CD4-positive, CD25-positive, alpha-beta regulatory T cell (primary cell): Measurements from ENCODE around the gene B4GALNT1. TPM values are rescaled to one million over a fixed set of nuclear protein-coding genes. Genes with fewer than 3 reads are reported as not detected.

Source experiments
- ATAC-seq, 2 donors: fragments of 150-1000 bp; cut with Tn5 transposase; one replicate each; pipeline ENCODE4 v1.10.0; 2021; ENCODE audit warnings: low read depth in 2 of 2, moderate number of reproducible peaks in 2 of 2, moderate library complexity in 1 of 2
- DNase-seq, 3 donors: peaks; one replicate each; pipeline versions ENCODE4 v3.0.0 to v3.0.0-alpha.2; 2012 to 2022; ENCODE audit warnings: mixed read lengths in 1 of 3
- H3K27ac ChIP-seq: one replicate; pipeline ENCODE4 v1.7.0; 2013; ENCODE audit warnings: mild to moderate bottlenecking, low read length; ENCODE audit not compliant: insufficient read depth, poor library complexity, severe bottlenecking
- H3K27me3 ChIP-seq: one replicate; pipeline ENCODE4 v1.7.0; 2013; ENCODE audit warnings: low read length; ENCODE audit not compliant: control insufficient read depth, insufficient read depth
- H3K36me3 ChIP-seq: one replicate; pipeline ENCODE4 v1.7.0; 2013; ENCODE audit warnings: mild to moderate bottlenecking, low read length, moderate library complexity; ENCODE audit not compliant: control insufficient read depth, insufficient read depth
- H3K4me1 ChIP-seq: 2 replicates; pipeline ENCODE4 v1.7.0; 2013; ENCODE audit warnings: mild to moderate bottlenecking, low read length; ENCODE audit not compliant: insufficient read depth, control insufficient read depth, poor library complexity, severe bottlenecking
- H3K4me3 ChIP-seq: one replicate; pipeline ENCODE4 v1.7.0; 2013; ENCODE audit warnings: low read depth, mild to moderate bottlenecking, low read length, moderate library complexity
- H3K9me3 ChIP-seq, 2 experiments: 1 replicate in 1 of 2; 2 replicates in 1 of 2; pipeline ENCODE4 v1.7.0; 2013; ENCODE audit warnings: low read length in 2 of 2, mild to moderate bottlenecking in 1 of 2, moderate library complexity in 1 of 2; ENCODE audit not compliant: control insufficient read depth in 2 of 2
- H3K27ac Mint-ChIP-seq, 3 donors: one replicate each; pipeline ENCODE4 v1.8.0; 2020 to 2022; ENCODE audit warnings: mild to moderate bottlenecking in 3 of 3, mixed read lengths in 3 of 3, moderate library complexity in 2 of 3
- H3K27me3 Mint-ChIP-seq: one replicate; pipeline ENCODE4 v1.8.0; 2022; ENCODE audit warnings: mild to moderate bottlenecking, mixed read lengths
- H3K36me3 Mint-ChIP-seq: one replicate; pipeline ENCODE4 v1.8.0; 2020; ENCODE audit warnings: mixed read lengths
- H3K4me1 Mint-ChIP-seq, 4 donors: one replicate each; pipeline ENCODE4 v1.8.0; 2020 to 2022; ENCODE audit warnings: mixed read lengths in 4 of 4, mild to moderate bottlenecking in 1 of 4
- H3K4me3 Mint-ChIP-seq, 4 donors: one replicate each; pipeline ENCODE4 v1.8.0; 2020 to 2022; ENCODE audit warnings: mild to moderate bottlenecking in 4 of 4, mixed read lengths in 4 of 4, moderate library complexity in 3 of 4
- H3K9me3 Mint-ChIP-seq, 7 donors: one replicate each; pipeline ENCODE4 v1.8.0; 2020 to 2022; ENCODE audit warnings: mixed read lengths in 7 of 7, mild to moderate bottlenecking in 3 of 7, moderate library complexity in 2 of 7
- polyA plus RNA-seq, 4 donors: library from polyadenylated mRNA; unstranded; fragments of 300-500 nt; fragmentation: Illumina TruSeq; gene quantifications; one replicate each; pipeline ENCODE4 v1.2.3, GENCODE V29; 2021
- total RNA-seq: library from RNA; stranded (reverse); gene quantifications from one replicate; pipeline ENCODE4 v1.2.3, GENCODE V29; 2022

The B4GALNT1 gene
- total and polyA plus RNA-seq, 5 donors from 2014 or later: not detected

- H3K4me1 Mint-ChIP-seq: peaks cover 0 to 8% (median 5%) of the 10 kb centered on the region in 4 donors
- Histone ChIP-seq H3K36me3 (no peaks in the 10 kb centered on the region), H3K27me3 (peaks cover 7% of the 10 kb centered on the region), H3K4me3 (no peak overlapping the region), H3K4me1 (peaks cover 5% of the 10 kb centered on the region), H3K9me3 (no peaks in the 10 kb centered on the region), H3K27ac (no peak overlapping the region)
- H3K4me3 Mint-ChIP-seq: no peak overlapping the region
- H3K9me3 Mint-ChIP-seq: no peaks in the 10 kb centered on the region
- peaks cover 16% of the 10 kb centered on the region for H3K27me3 Mint-ChIP-seq
- H3K36me3 Mint-ChIP-seq: no peaks in the 10 kb centered on the region
- H3K27ac Mint-ChIP-seq: no peak overlapping the region
- no peak for DNase-seq
- no peak for ATAC-seq
These were observed 50.6 kb downstream of the B4GALNT1 start for GRCh38 chr12:57582440-57582839.

DNA sequence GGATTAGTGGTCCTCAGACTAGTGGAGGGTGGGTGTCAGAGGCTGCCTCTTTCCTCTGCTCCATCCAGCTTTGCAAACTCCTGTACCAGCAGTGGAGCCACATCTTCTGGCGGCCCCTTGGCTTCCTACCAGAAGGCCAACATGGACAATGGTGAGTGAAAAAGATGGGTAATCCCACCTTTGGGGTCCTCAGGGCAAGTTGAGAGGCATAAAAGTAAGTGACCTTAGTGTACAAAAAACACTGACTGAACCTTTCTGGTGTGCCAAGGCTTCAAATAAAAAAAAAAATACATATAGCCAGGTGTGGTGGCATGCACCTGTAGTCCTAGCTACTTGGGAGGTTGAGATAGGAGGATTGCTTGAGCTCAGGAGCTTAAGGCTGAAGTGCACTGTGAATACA lies 51.2 kb downstream of the B4GALNT1 start:
- Histone ChIP-seq H3K9me3 (no peaks in the 10 kb centered on the region), H3K4me3 (no peak overlapping the region), H3K27ac (no peak overlapping the region), H3K36me3 (no peaks in the 10 kb centered on the region), H3K27me3 (peaks cover 7% of the 10 kb centered on the region), H3K4me1 (peaks cover 5% of the 10 kb centered on the region)
- no peaks in the 10 kb centered on the region for H3K36me3 Mint-ChIP-seq
- H3K4me1 Mint-ChIP-seq: peaks cover 0 to 8% (median 5%) of the 10 kb centered on the region in 4 donors
- H3K4me3 Mint-ChIP-seq: no peak overlapping the region
- H3K27me3 Mint-ChIP-seq: peaks cover 17% of the 10 kb centered on the region
- no peak overlapping the region for H3K27ac Mint-ChIP-seq
- no peak for ATAC-seq
- no peak for DNase-seq
- H3K9me3 Mint-ChIP-seq: no peaks in the 10 kb centered on the region

- H3K27ac Mint-ChIP-seq: no peak overlapping the region
- peaks cover 2% of the 10 kb centered on the region for H3K27me3 ChIP-seq
- no peak overlapping the region for H3K4me3 ChIP-seq
- H3K9me3 Mint-ChIP-seq: no peaks in the 10 kb centered on the region
- DNase-seq (no peak), ATAC-seq (no peak)
- no peak overlapping the region for H3K4me3 Mint-ChIP-seq
- H3K36me3 ChIP-seq: no peaks in the 10 kb centered on the region
- peaks cover 22% of the 10 kb centered on the region for H3K27me3 Mint-ChIP-seq
- no peak overlapping the region for H3K27ac ChIP-seq
- H3K4me1 ChIP-seq: peaks cover 5% of the 10 kb centered on the region
- H3K9me3 ChIP-seq: no peaks in the 10 kb centered on the region
- peaks cover 0 to 8% (median 5%) of the 10 kb centered on the region in 4 donors for H3K4me1 Mint-ChIP-seq
- no peaks in the 10 kb centered on the region for H3K36me3 Mint-ChIP-seq
These were observed 52.6 kb downstream of the B4GALNT1 start for GRCh38 chr12:57580466-57580795.

DNA sequence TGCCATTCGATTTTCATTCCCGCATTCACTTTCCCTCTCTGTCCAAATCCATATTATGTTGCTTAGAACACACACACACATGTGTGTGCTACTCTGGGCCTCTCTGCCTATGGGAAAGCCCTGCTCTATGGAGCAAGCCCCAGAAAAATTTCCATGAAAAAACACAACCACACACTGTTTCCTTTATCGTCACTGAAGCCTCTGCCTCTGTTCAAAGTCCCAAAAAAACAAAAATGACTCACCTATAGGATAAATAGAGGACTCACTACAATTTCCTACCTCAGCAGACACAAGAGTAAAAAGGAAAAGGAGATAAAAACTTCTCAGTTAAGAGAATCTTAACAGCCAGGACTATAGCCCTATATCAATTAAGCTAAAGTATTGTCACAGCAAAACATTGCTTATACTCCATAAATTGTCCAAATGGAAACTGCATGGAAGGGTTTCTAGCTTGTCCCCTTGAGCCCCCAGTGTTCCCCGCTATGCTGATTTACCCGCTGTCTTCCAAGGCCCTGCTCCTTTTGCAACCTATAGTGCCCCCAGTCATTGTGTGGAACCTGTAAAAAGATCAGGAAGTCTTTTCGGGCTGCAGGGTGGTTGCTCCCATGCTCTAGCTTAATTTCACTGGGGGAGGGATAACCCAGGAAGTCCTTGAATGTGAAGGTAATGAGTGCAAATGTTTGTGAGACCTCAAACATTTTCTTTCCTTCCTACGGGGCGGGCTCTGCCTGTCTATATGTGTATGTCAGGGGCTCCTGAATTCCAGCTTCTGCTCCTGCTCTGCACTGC lies 53.1 kb downstream of the B4GALNT1 start:
- Histone ChIP-seq H3K36me3 (no peaks in the 10 kb centered on the region), H3K27me3 (peaks cover 2% of the 10 kb centered on the region), H3K9me3 (no peaks in the 10 kb centered on the region), H3K27ac (no peak overlapping the region), H3K4me3 (no peak overlapping the region), H3K4me1 (peaks cover 5% of the 10 kb centered on the region)
- Mint-ChIP-seq H3K4me3 (no peak overlapping the region), H3K4me1 (peaks cover 0 to 8% (median 5%) of the 10 kb centered on the region in 4 donors), H3K27ac (no peak overlapping the region), H3K36me3 (no peaks in the 10 kb centered on the region), H3K27me3 (peaks cover 25% of the 10 kb centered on the region), H3K9me3 (no peaks in the 10 kb centered on the region)
- DNase-seq (no peak), ATAC-seq (no peak)

GRCh38 chr12:57579011-57579410 lies 54.0 kb downstream of the B4GALNT1 start:
- Mint-ChIP-seq H3K27ac (peak overlapping the region in 1 of 3 donors; percentile 25), H3K4me3 (no peak overlapping the region), H3K4me1 (peaks cover 0 to 8% (median 5%) of the 10 kb centered on the region in 4 donors), H3K27me3 (peaks cover 20% of the 10 kb centered on the region), H3K9me3 (no peaks in the 10 kb centered on the region), H3K36me3 (no peaks in the 10 kb centered on the region)
- H3K9me3 ChIP-seq: no peaks in the 10 kb centered on the region
- peaks cover 2% of the 10 kb centered on the region for H3K27me3 ChIP-seq
- H3K36me3 ChIP-seq: no peaks in the 10 kb centered on the region
- no peak overlapping the region for H3K4me3 ChIP-seq
- peaks cover 5% of the 10 kb centered on the region for H3K4me1 ChIP-seq
- no peak overlapping the region for H3K27ac ChIP-seq
- no peak for ATAC-seq
- DNase-seq: no peak

GRCh38 chr12:57577981-57578758 lies 54.8 kb downstream of the B4GALNT1 start:
- Histone ChIP-seq H3K27ac (no peak overlapping the region), H3K4me3 (no peak overlapping the region), H3K27me3 (peaks cover 2% of the 10 kb centered on the region), H3K4me1 (peaks cover 2% of the 10 kb centered on the region), H3K36me3 (no peaks in the 10 kb centered on the region), H3K9me3 (no peaks in the 10 kb centered on the region)
- H3K9me3 Mint-ChIP-seq: no peaks in the 10 kb centered on the region
- no peak overlapping the region for H3K27ac Mint-ChIP-seq
- H3K4me3 Mint-ChIP-seq: no peak overlapping the region
- H3K27me3 Mint-ChIP-seq: peaks cover 15% of the 10 kb centered on the region
- no peak for DNase-seq
- no peaks in the 10 kb centered on the region for H3K36me3 Mint-ChIP-seq
- no peak for ATAC-seq
- H3K4me1 Mint-ChIP-seq: peaks cover 0 to 2% (median under 1%) of the 10 kb centered on the region in 4 donors

GRCh38 chr12:57576613-57577160 lies 56.3 kb downstream of the B4GALNT1 start:
- Histone ChIP-seq H3K9me3 (no peaks in the 10 kb centered on the region), H3K36me3 (no peaks in the 10 kb centered on the region), H3K4me3 (no peak overlapping the region), H3K4me1 (no peaks in the 10 kb centered on the region), H3K27ac (no peak overlapping the region), H3K27me3 (no peaks in the 10 kb centered on the region)
- no peaks in the 10 kb centered on the region for H3K9me3 Mint-ChIP-seq
- peak overlapping the region in 1 of 4 donors; percentile 82 for H3K4me3 Mint-ChIP-seq
- peak overlapping the region in 1 of 3 donors; percentile 33 for H3K27ac Mint-ChIP-seq
- DNase-seq (no peak), ATAC-seq (no peak)
- no peaks in the 10 kb centered on the region for H3K4me1 Mint-ChIP-seq
- H3K36me3 Mint-ChIP-seq: no peaks in the 10 kb centered on the region
- peaks cover 12% of the 10 kb centered on the region for H3K27me3 Mint-ChIP-seq
